ENCODE measurements around the gene ZNF345.
A peak's percentile ranks its signal among the peaks of the same experiment; 100 is the strongest.

ZNF345 gene

GRCh38 chr19:36850559-36851442 is at the start of gene ZNF345:
ZNF345 (plus strand) TSS chr19:36850876; CDS start chr19:36876831, 25,955 bp downstream.
- peak; percentile 59 for DNase-seq

GRCh38 chr19:36805364-36805763 is 45.3 kb upstream of the ZNF345 start:
- DNase-seq: no peak

- no peak for DNase-seq
Measured at GRCh38 chr19:36807029-36807428, 43.6 kb upstream of the ZNF345 start.

GRCh38 chr19:36819130-36819630 is 31.5 kb upstream of the ZNF345 start:
- DNase-seq: no peak

GRCh38 chr19:36821758-36822157 is 28.9 kb upstream of the ZNF345 start:
- DNase-seq: no peak

GRCh38 chr19:36833430-36833829 is 17.2 kb upstream of the ZNF345 start:
- DNase-seq: no peak

GRCh38 chr19:36837176-36837905 is 13.3 kb upstream of the ZNF345 start:
- no peak for DNase-seq

- peak; percentile 83 for DNase-seq
Measured at GRCh38 chr19:36837906-36838783, 12.5 kb upstream of the ZNF345 start, which contains the start of gene ZNF790. ZNF790 (minus strand) TSS chr19:36838387; CDS start chr19:36825619, 12,768 bp downstream.

- DNase-seq: no peak
Measured at GRCh38 chr19:36838784-36839324, 11.8 kb upstream of the ZNF345 start.

GRCh38 chr19:36847968-36848367 is 2.7 kb upstream of the ZNF345 start:
- DNase-seq: no peak

- DNase-seq: peak; percentile 78
Measured at GRCh38 chr19:36849701-36850558, 746 bp upstream of the ZNF345 start.

GRCh38 chr19:36851898-36852297 is 1.2 kb downstream of the ZNF345 start:
- DNase-seq: no peak

GRCh38 chr19:36876993-36877938 is 26.6 kb downstream of the ZNF345 start:
- DNase-seq: no peak

GRCh38 chr19:36891768-36892357 is 41.2 kb downstream of the ZNF345 start:
- no peak for DNase-seq

- DNase-seq: no peak
Measured at GRCh38 chr19:36894849-36895383, 44.2 kb downstream of the ZNF345 start.

- no peak for DNase-seq
Measured at GRCh38 chr19:36898422-36898821, 47.7 kb downstream of the ZNF345 start.

- peak; percentile 72 for DNase-seq
Measured at GRCh38 chr19:36915992-36916830, 65.5 kb downstream of the ZNF345 start, which contains the start of the genes ZNF568 and ZNF829. ZNF568 (plus strand) TSS chr19:36916332; CDS start chr19:36922771, 6,439 bp downstream. ZNF829 (minus strand) TSS chr19:36916291; CDS start chr19:36915167, 1,124 bp downstream.

GRCh38 chr19:36916991-36917390 is 66.3 kb downstream of the ZNF345 start:
- DNase-seq: no peak

Data from SHP77 treated with DMSO at 0.1 percent for 48 hours (cell line).